KBM-7 (cell line): ENCODE data around the gene NDUFAF8.

Experiments
- DNase-seq: peaks from one replicate; pipeline ENCODE4 v3.0.0-alpha.2; 2015
- in situ Hi-C: fragments of 300-500 bp; cut with MboI; formaldehyde crosslinking; loops from 2 replicates; pipeline ENCODE4 v1.14.3; 2020; ENCODE audit warnings: low sequenced_read_pairs, low pct_unique_long_range_greater_than_20kb, mixed read lengths

NDUFAF8 gene, protein sequence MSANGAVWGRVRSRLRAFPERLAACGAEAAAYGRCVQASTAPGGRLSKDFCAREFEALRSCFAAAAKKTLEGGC

GRCh38 chr17:81238815-81239713 lies at the start of gene NDUFAF8, which contains the start of gene TEPSIN:
Gene NDUFAF8 (plus strand): TSS chr17:81239318. CDS start chr17:81239364, 46 bp downstream.
Gene TEPSIN (minus strand): TSS chr17:81239055. CDS start chr17:81239033, 22 bp downstream.
- in situ Hi-C loops, result no loop called here

DNA sequence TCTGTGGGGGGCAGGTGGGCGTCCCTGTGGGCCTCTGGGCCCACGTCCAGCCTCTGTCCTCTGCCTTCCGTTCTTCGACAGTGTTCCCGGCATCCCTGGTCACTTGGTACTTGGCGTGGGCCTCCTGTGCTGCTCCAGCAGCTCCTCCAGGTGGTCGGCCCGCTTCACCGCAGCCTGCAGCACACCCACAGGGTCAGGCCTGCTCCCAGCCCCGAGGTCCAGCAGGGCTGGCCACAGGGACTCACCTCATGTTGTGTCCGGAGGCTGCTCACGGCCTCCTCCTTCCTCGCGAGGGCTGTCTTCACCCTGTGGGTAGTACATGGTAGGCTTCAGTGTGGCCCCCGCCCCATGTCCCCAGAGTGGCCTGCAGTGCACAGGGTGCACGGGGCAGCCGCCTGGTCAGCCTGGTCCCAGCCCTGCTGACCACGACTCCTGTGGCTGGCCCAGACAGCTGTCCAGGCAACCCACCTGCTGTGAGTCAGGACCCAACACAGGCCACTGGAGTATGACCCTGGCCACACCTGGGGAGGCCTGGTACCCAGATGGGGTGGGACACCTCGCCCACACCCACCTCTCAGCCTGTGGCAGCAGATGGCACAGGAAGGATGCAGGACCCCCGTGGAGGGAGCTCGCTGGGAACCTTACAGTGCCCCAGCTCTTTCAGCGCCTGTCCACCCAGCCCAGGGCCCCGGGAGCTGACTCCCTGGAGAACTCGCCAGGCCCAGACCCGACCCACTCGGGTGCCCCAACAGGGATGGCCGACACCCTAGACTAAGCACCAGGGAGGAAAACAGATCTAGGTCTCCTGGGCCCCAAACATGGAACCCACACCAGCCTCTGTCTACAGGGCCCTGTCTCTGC lies 49.2 kb upstream of the NDUFAF8 start:
- in situ Hi-C loops, result no loop called here
- DNase-seq, result no peak

More at GRCh38 chr17:81238815-81239713, at the start of gene NDUFAF8, which contains the start of gene TEPSIN:
- peak; percentile 99 for DNase-seq

GRCh38 chr17:81190591-81190990 lies 48.5 kb upstream of the NDUFAF8 start:
- in situ Hi-C loops, result no loop called here

GRCh38 chr17:81191116-81191515 lies 48.0 kb upstream of the NDUFAF8 start:
- in situ Hi-C loops, result no loop called here
- no peak for DNase-seq

More at GRCh38 chr17:81190591-81190990, 48.5 kb upstream of the NDUFAF8 start:
- DNase-seq, result no peak

- in situ Hi-C loops, result no loop called here
- DNase-seq, result no peak
Measured at GRCh38 chr17:81191646-81192045, 47.5 kb upstream of the NDUFAF8 start.

DNA sequence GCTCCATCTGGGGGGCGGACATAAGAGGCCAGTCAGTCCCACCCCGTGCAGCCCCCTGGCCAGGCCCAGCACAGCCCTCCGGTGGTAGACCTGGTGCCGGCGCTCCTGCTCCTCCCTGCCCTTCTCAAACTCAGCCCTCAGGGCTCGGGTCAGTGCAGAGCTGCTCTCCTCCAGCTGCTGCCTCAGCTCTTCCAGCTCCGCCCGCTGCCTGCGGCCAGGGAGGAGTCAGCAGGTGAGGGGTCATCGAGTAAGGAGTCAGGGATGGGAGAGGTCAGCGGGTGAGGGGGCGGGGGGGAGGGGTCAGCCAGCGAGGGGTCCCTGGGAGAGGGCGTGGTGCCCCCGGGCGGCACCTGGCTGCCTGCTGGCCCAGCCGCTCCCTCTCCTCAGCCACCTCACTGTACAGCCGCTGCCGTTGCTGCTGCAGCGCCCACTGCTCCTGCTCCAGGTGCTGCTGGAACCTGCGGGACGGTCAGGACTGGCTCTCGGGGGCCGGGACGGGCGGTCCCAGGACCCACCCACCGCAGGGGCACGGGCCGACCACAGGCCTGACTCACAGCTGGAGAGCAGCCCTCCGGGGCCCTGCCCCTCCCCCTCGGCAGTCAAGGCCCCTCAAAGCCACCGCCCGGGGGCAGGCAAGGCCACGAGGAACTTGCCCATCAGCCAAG lies 46.6 kb upstream of the NDUFAF8 start:
- in situ Hi-C loops, result no loop called here
- DNase-seq, result no peak

- DNase-seq, result no peak
- in situ Hi-C loops, result no loop called here
Measured at GRCh38 chr17:81193051-81193410, 46.1 kb upstream of the NDUFAF8 start.

DNA sequence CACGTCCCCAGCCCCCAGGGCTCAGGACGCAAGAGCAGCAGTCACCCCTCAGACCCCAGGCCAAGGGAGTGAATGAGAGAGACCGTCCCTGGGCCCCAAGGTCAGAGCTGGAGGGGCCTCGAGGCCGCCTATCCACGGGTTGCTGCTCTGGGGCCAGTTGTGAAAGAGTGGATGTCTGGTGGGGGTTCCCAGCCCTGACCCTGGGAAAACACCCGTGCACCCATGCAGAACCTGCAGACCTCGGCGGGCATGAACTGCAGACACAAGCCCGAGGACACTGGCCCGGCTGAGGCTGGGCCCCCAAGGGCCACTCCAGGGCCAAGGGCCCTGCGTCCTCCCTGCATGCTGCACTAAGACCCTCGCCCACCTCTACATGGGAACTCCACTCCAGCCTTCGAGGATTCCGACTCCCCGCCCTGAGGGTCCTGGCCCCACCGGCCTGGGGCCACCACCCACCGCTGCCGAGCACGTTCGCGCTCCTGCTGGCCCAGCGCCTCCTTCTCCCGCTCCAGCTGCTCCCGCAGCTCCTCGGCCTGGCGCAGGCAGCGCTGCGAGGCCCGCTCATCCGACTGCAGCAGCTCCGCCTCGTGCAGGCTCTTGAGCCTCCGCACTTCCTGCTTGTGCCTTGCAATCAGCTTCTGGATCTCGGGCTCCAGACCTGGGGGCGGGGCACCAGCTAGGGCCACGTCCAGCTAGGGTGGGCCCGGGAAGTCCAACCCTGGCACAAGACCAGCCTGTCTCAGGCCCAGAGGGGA lies 45.5 kb upstream of the NDUFAF8 start:
- DNase-seq, result no peak
- in situ Hi-C loops, result no loop called here

GRCh38 chr17:81194225-81194760 lies 44.8 kb upstream of the NDUFAF8 start:
- no peak for DNase-seq
- in situ Hi-C loops, result no loop called here

DNA sequence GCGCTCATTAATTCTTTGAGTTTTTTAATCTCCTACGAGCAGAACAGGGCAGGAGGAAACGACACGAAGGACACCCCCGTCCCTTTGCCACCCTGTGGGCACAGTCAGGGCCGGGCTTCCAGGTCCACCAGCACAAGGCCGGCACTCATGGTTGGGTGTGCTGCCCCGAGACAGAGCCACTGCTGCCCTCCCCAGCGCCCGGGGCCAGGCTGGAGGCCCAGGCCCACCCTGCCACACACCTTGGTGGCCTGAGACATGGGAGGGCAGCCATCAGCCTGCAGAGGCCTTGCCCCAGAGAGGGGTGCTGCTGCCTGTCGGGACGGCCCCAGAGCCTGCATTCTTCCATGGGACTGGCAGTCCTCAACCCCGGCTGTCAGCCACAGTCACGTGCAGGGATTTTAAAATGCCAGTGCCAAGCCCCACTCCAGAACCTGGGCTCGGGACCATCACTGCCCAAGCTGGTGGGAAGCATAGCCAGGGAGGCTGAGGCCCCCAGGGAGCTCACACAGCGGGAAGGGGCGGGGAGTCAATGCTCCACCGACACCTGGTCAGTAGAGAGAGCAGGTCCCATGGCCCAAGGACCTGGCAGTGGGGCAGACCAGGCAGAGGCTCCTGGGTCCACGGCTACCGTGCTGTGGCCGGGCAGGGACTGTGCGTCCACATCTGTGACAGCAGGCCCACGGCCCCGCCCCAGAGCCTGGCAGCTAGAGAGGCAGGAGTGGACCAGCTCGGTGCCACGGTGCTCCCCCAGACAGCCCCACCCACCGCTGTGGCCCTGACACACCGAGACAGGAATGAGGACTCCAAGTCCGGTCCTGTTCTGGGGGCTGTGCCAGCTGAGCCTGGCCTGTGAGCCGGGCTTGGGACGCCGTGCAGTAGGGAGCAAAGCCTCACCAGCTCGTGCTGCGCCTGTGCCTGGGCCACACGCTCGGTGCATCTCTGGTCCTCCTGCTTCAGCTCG lies 43.9 kb upstream of the NDUFAF8 start:
- in situ Hi-C loops, result no loop called here
- DNase-seq, result no peak

- no peak for DNase-seq
- in situ Hi-C loops, result no loop called here
Measured at GRCh38 chr17:81195941-81196495, 43.1 kb upstream of the NDUFAF8 start.

DNA sequence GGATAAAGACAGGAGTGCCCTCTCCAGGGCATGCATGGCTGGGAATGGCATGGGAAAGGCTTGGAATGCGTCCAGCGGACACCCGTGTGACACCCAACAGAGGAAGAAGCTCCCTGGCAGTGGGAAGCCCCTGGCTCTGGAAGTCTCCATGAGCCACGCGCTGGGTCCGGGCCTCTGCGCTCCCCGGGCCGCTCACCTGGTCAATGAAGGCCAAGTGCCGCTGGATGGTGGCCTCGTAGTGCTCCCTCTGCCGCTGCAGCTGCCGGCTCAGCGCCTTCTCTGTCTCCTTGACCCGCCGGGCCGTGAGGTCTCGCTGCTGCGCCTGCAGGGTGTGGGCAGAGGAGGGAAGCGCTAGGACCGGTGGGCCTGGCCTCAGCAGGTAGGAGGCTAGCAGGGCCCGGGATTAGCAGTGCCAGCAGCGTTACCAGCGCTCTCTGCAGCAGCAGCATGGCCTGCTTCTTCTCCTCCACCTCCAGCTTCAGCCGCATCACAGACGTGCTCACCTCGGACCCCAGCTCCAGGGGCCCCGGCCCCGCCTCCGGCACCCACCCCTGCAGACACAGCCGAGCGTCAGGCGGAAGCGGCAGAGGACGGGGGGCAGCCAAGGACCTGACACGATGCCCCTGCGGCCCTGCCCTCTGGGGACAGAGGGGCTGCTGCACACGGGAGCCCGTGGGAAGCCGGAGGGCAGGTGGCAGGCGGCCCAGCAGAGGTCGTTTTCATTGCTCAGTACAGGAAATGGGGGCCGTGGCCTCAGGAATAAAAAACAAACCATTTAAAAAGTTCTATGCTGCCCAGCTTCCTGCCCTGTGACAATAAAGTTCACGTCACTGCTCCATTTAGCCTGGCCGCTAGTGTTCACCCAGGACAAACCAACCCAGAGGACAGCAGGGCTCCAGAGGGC lies 42.4 kb upstream of the NDUFAF8 start:
- no peak for DNase-seq
- in situ Hi-C loops, result no loop called here

DNA sequence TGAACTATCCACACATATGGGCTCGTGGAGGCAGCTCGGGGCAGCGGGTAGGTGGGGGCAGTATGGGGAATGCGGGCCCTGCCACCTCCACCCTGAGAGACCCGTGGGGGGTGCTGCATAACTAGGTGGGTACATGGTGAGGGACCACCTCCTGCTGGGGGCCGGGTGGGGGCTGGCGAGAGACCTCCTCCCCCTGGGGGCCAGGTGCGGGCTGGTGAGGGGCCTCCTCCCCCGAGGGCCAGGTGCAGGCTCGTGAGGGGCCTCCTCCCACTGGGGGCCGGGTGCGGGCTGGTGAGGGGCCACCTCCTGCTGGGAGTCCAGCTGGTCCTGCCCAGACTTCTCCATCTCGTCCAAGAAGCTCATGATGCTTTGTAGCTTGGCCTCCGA lies 41.7 kb upstream of the NDUFAF8 start:
- in situ Hi-C loops, result no loop called here

DNA sequence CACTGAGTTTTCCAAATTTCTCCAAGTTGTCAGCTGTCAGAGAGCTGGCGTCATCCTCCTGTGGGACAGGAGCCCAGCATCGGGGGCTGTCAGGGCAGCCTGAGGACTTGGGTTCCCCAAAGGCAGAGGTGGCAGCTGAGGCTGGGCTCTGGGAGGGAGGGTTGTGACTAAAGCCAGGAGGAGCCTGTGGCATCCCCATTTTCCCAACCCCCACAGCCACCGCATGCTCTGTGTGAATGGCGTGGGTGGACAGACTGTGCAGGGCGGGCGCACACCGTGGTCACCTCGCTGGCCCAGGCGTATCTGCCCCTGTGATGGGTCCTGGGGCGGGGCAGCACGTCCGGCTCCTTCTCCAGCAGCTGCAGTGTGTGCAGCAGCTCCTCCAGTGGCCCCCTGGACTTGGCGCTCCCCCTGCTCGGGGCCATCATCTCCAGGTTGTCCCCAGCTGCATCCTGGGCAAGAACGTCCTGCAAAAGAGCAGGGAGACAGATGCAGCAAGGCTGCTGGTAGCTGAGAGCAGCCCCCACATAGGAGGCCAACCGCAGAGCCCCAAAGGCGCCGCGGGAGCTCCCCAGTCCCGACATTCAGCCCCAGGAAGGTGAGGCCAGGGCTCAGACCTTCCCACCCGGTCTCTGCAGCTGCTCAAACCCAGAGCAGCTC lies 41.2 kb upstream of the NDUFAF8 start:
- in situ Hi-C loops, result no loop called here
- DNase-seq, result no peak

More for the DNA sequence above, 41.7 kb upstream of the NDUFAF8 start:
- DNase-seq, result no peak

DNA sequence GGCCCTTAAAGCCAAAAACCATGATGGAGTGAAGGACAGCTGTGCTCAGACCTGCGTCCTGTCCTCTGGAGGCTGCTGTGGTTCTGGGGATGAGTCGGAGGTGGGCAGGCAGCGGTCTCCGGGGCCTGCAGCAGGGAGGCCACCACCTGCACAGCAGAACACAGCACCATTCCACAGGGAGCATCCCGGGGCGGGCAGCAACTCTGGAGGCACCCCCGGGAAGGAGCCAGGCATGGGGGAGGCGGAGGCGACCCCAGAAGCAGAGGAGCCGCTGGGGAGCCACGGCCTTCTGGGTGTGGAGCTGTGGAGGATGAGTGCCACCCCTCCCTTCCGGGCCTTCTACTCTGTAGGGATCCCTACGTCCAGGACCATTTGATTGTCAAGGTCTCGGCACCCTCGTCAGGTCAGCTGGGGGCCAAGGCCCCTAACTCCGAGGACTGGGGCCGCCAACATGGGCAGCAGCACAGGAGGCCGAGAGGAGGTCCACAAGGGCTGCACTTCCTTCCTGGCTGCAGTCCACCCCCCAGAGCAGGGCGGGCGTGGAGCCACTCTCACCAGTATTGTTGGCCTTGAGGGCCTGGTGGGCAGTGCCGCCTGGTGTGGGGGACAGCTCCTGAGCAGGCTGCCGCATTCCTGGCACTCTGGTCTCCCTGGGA lies 40.2 kb upstream of the NDUFAF8 start:
- no peak for DNase-seq
- in situ Hi-C loops, result no loop called here
